Dedifferentiated amniotic fluid mesenchymal stem cell (primary cell): Measurements from ENCODE around the gene ATG9B.
"Not testable (repeated sequence)": the region's sequence is repeated elsewhere in the genome, so short reads cannot be mapped to it uniquely, and the experiment has no call there.

Experiments
- DNase-seq: peaks from one replicate; pipeline ENCODE4 v3.0.0-alpha.2; 2016; ENCODE audit errors: extremely low spot score

The ATG9B gene

GRCh38 chr7:151038951-151039849 lies 14.9 kb upstream of the ATG9B start:
- peak; percentile 55 for DNase-seq

GRCh38 chr7:151035902-151036301 lies 11.6 kb upstream of the ATG9B start:
- DNase-seq, result no peak

GRCh38 chr7:151035026-151035717 lies 10.9 kb upstream of the ATG9B start:
- no peak for DNase-seq

- no peak for DNase-seq
Observed at GRCh38 chr7:151034312-151035025, 10.2 kb upstream of the ATG9B start.

- DNase-seq, result no peak
Observed at GRCh38 chr7:151033864-151034249, 9.6 kb upstream of the ATG9B start.

GRCh38 chr7:151032936-151033863 lies 8.9 kb upstream of the ATG9B start:
- no peak for DNase-seq

- no peak for DNase-seq
Observed at GRCh38 chr7:151031011-151031410, 6.7 kb upstream of the ATG9B start.

- DNase-seq, result no peak
Observed at GRCh38 chr7:151028948-151029501, 4.7 kb upstream of the ATG9B start.

GRCh38 chr7:151028131-151028947 lies 4.0 kb upstream of the ATG9B start, which contains the start of gene ABCB8:
Gene ABCB8, plus strand, starts transcription at chr7:151028450. Its CDS starts 66 bp downstream, at chr7:151028516.
- peak; percentile 99 for DNase-seq

- DNase-seq, result not testable (repeated sequence)
Observed at GRCh38 chr7:151027728-151028130, 3.4 kb upstream of the ATG9B start.

- DNase-seq, result not testable (repeated sequence)
Observed at GRCh38 chr7:151026771-151027727, 2.8 kb upstream of the ATG9B start.

- no peak for DNase-seq
Observed at GRCh38 chr7:151025924-151026671, 1.8 kb upstream of the ATG9B start.

GRCh38 chr7:151023232-151023631 lies 1.1 kb downstream of the ATG9B start:
- no peak for DNase-seq

GRCh38 chr7:151020231-151020630 lies 4.1 kb downstream of the ATG9B start:
- DNase-seq, result no peak

- DNase-seq, result no peak
Observed at GRCh38 chr7:151019130-151019447, 5.2 kb downstream of the ATG9B start.

GRCh38 chr7:151018421-151019129 lies 5.7 kb downstream of the ATG9B start:
- DNase-seq, result no peak

GRCh38 chr7:151017953-151018420 lies 6.3 kb downstream of the ATG9B start:
- peak; percentile 16 for DNase-seq
